Endothelial cell of umbilical vein (primary cell): ENCODE measurements around the gene TOM1L2. TPM values are rescaled to one million over a fixed set of nuclear protein-coding genes. Genes with fewer than 3 reads are reported as not detected.

Experiments used
- BruUV-seq: library from RNA; stranded (reverse); fragments of 400-500 nt; replicated peaks from 2 replicates; lab custom pipeline; 2021; lab: Mats Ljungman, UMichigan
- CTCF ChIA-PET: fragments of 300-600, 350-600 bp; sonication (Branson Sonifier 250); formaldehyde crosslinking; loops from one replicate; lab custom pipeline; 2021; ENCODE audit warnings: antibody characterized with exemption, inconsistent platforms; lab: Charles Lee
- POLR2A ChIA-PET: fragments of 300-600, 350-600 bp; sonication (Branson Sonifier 250); formaldehyde crosslinking; loops from one replicate; lab custom pipeline; 2021; ENCODE audit warnings: antibody characterized with exemption, inconsistent platforms; lab: Charles Lee
- DNase-seq: peaks from one replicate; pipeline ENCODE4 v3.0.0-alpha.2; 2011; ENCODE audit warnings: low read depth, low spot score
- FAIRE-seq: peaks from 2 replicates; lab custom pipeline; 2011; peaks lifted over from hg19 to GRCh38; lab: Jason Lieb, UNC
- H2AFZ ChIP-seq: 2 replicates; pipeline ENCODE4 v1.6.0; 2012; ENCODE audit warnings: low read depth, low read length, control low read depth, inconsistent platforms
- H3K27ac ChIP-seq: 2 replicates; pipeline ENCODE4 v1.5.1; 2011; ENCODE audit warnings: low read depth, mild to moderate bottlenecking, control low read depth, low read length, moderate library complexity; ENCODE audit not compliant: insufficient read depth
- H3K27me3 ChIP-seq, 2 experiments: 2 replicates each; pipeline versions ENCODE4 v1.6.0 to v1.6.1; 2011; ENCODE audit warnings: low read length in 2 of 2, mixed read lengths in 1 of 2; ENCODE audit not compliant: control insufficient read depth in 2 of 2, insufficient read depth in 2 of 2
- H3K36me3 ChIP-seq, 2 experiments: 2 replicates in 1 of 2; 3 replicates in 1 of 2; pipeline ENCODE4 v1.5.1; 2011; ENCODE audit warnings: low read length in 2 of 2, mild to moderate bottlenecking in 1 of 2, moderate library complexity in 1 of 2; ENCODE audit not compliant: control insufficient read depth in 2 of 2, insufficient read depth in 2 of 2; ENCODE audit errors: extremely low read depth in 1 of 2
- H3K4me1 ChIP-seq: 3 replicates; pipeline ENCODE4 v1.5.1; 2011; ENCODE audit warnings: mild to moderate bottlenecking, low read length; ENCODE audit not compliant: control insufficient read depth, insufficient read depth; ENCODE audit errors: extremely low read depth
- H3K4me2 ChIP-seq: 2 replicates; pipeline ENCODE4 v1.6.1; 2011; ENCODE audit warnings: low read length, control low read depth, mixed read lengths; ENCODE audit not compliant: insufficient read depth
- H3K4me3 ChIP-seq, 3 experiments: fragments of 200-600 bp in 1 of 3; sonication (generic), shearing (Covaris generic) in 1 of 3; replicated peaks in 1 of 3; 2 replicates each; pipeline ENCODE4 v1.5.1; 2011 to 2016; ENCODE audit warnings: control low read depth in 3 of 3, low read length in 3 of 3, mild to moderate bottlenecking in 2 of 3, inconsistent platforms in 1 of 3, low read depth in 1 of 3, moderate library complexity in 1 of 3; ENCODE audit not compliant: insufficient read depth in 1 of 3
- H3K79me2 ChIP-seq: 2 replicates; pipeline ENCODE4 v1.6.0; 2012; ENCODE audit warnings: low read length, inconsistent platforms; ENCODE audit not compliant: control insufficient read depth, insufficient read depth
- H3K9ac ChIP-seq: replicated peaks from 2 replicates; pipeline ENCODE3; 2011; ENCODE audit warnings: low read length, control low read depth; ENCODE audit not compliant: insufficient read depth; ENCODE audit errors: extremely low read depth
- H3K9me1 ChIP-seq: replicated peaks from 3 replicates; pipeline ENCODE4 v1.6.0; 2011; ENCODE audit warnings: mild to moderate bottlenecking, low read length; ENCODE audit not compliant: control insufficient read depth, insufficient read depth; ENCODE audit errors: extremely low read depth
- H3K9me3 ChIP-seq: replicated peaks from 2 replicates; pipeline ENCODE4 v1.5.1; 2012; ENCODE audit warnings: low read length, inconsistent platforms; ENCODE audit not compliant: control insufficient read depth, insufficient read depth
- H4K20me1 ChIP-seq: replicated peaks from 2 replicates; pipeline ENCODE3; 2011; ENCODE audit warnings: mild to moderate bottlenecking, low read length; ENCODE audit not compliant: control insufficient read depth, insufficient read depth; ENCODE audit errors: extremely low read depth
- EZH2 ChIP-seq: IDR thresholded peaks from 2 replicates; pipeline ENCODE4 v1.6.1; 2012; ENCODE audit warnings: borderline replicate concordance, low read depth, mild to moderate bottlenecking, moderate library complexity, low read length, inconsistent platforms; ENCODE audit not compliant: severe bottlenecking
- FOS ChIP-seq: IDR thresholded peaks from 2 replicates; pipeline ENCODE4 v1.6.1; 2011; ENCODE audit warnings: mild to moderate bottlenecking, low read length, moderate library complexity, borderline replicate concordance; ENCODE audit not compliant: insufficient read depth
- GATA2 ChIP-seq: IDR thresholded peaks from 2 replicates; pipeline ENCODE4 v1.7.0; 2011; ENCODE audit warnings: low read depth, mild to moderate bottlenecking, moderate library complexity, mixed read lengths, low read length; ENCODE audit not compliant: insufficient read length, insufficient read depth
- JUN ChIP-seq: IDR thresholded peaks from 2 replicates; pipeline ENCODE4 v1.6.1; 2011; ENCODE audit warnings: borderline replicate concordance, low read depth; ENCODE audit not compliant: insufficient read length, insufficient read depth
- MYC ChIP-seq: IDR thresholded peaks from one replicate; pipeline ENCODE4 v1.6.1; 2011; ENCODE audit warnings: mild to moderate bottlenecking, low read depth, low read length
- POLR2A ChIP-seq: IDR thresholded peaks from 2 replicates; pipeline ENCODE4 v1.6.1; 2012; ENCODE audit warnings: low read depth, mild to moderate bottlenecking, control low read depth, low read length
- POLR2AphosphoS5 ChIP-seq: IDR thresholded peaks from 2 replicates; pipeline ENCODE4 v1.6.1; 2012; ENCODE audit warnings: low read depth, mild to moderate bottlenecking, control low read depth, low read length, moderate library complexity; ENCODE audit not compliant: insufficient read depth
- dilution Hi-C: fragments of 300-500 bp; cut with MboI; formaldehyde crosslinking; loops from one replicate; pipeline ENCODE4 v1.15.0; 2019; ENCODE audit warnings: low sequenced_read_pairs; ENCODE audit not compliant: extremely low pct_ligation_motif_present
- intact Hi-C: fragments of 100-400 bp; cut with micrococcal nuclease; formaldehyde crosslinking; loops from one replicate; pipeline ENCODE4 v1.10.0; 2022
- polyA plus RNA-seq, 4 experiments: library from polyadenylated mRNA; depleted of rRNA in 3 of 4; stranded (reverse) in 3 of 4; unstranded in 1 of 4; fragments of >200 nt; gene quantifications; 2 replicates each; pipeline versions ENCODE4 v1.2.1 to v1.2.3, GENCODE V29; 2011 to 2012; ENCODE audit warnings: missing spikeins in 1 of 4
- total RNA-seq: library from RNA; stranded (reverse); gene quantifications from 2 replicates; pipeline ENCODE4 v1.2.3, GENCODE V29; 2021
- TF ChIP-seq, protein P1 (sequence below): IDR thresholded peaks from 2 replicates; pipeline ENCODE4 v1.6.1; 2011; ENCODE audit not compliant: insufficient read depth, insufficient read length
- TF ChIP-seq, protein P2 (sequence below), 2 donors: IDR thresholded peaks; 1 replicate in 1 of 2; 2 replicates in 1 of 2; pipeline ENCODE4 v1.5.1; 2011; ENCODE audit warnings: low read length in 2 of 2, mild to moderate bottlenecking in 2 of 2, moderate library complexity in 2 of 2, control low read depth in 1 of 2, inconsistent platforms in 1 of 2, low read depth in 1 of 2; ENCODE audit not compliant: insufficient read depth in 1 of 2; ENCODE audit errors: extremely low read depth in 1 of 2

TOM1L2 gene
- total and polyA plus RNA-seq, 2 donors (not counting 3 experiments of a cell fraction or from before 2014, with no cell fraction given) = 31.7 to 37.6 TPM

DNA sequence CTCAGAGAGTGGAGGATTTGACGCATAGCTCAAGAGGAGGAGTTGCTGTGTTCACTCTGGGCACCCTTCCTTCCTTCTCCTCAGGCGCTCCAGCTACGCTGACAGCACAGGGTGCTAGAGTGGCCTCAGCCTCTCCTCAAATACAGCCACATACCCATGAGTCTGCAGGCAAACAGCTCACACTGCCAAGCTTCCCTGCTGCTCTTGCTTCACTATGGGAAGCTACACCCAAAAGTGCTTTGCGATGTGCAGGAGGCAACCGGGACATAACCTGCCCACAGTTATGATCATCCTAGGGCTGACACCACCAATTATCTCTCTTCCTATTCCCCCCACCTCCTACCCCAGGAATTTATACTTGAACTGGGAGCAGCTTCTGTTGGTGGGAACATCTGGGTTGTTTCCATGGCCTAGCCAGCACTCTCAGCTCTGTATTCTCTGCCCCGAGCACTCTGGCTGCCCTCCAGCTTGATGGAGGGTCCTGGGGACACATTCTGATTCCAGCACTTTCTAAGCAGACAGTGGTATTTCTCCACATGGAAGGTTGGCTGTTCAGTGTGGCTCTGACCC, 95.2 kb downstream of the TOM1L2 start:
- POLR2A ChIA-PET = no interaction called here
- dilution Hi-C loops (loop anchor here (25.0 kb wide), 1 partner anchor 160 kb away; the partner anchor contains the start of genes ATPAF2 and GID4), intact Hi-C loops (loop anchor here (5.0 kb wide), 3 partner anchors 45 to 195 kb away; partner anchors contain the start of gene RAI1)
- no TSS peak for BruUV-seq
- Histone ChIP-seq H3K4me3 (peak overlapping the region in 1 of 3 experiments; percentile 4), H2AFZ (peak overlapping the region; percentile 7), H3K79me2 (no peaks in the 10 kb centered on the region), H3K27me3 (no peaks in the 10 kb centered on the region), H4K20me1 (no peaks in the 10 kb centered on the region), H3K9ac (peak overlapping the region; percentile 35), H3K4me2 (peak overlapping the region; percentile 37), H3K27ac (peak overlapping the region; percentile 81), H3K36me3 (peaks cover 0 to 2% of the 10 kb centered on the region in 2 experiments), H3K9me3 (no peaks in the 10 kb centered on the region), H3K4me1 (peaks cover 29% of the 10 kb centered on the region), H3K9me1 (no peaks in the 10 kb centered on the region)
- FAIRE-seq (peak; percentile 42), DNase-seq (no peak)
- CTCF ChIA-PET = interaction anchor here (0.6 to 2.7 kb wide), 16 partner anchors 8 to 340 kb away, joined by 3 to 24 read pairs (median 4); no protein-coding TSS in a partner anchor
- TF ChIP-seq JUN (no peak), GATA2 (no peak), POLR2AphosphoS5 (no peak), EZH2 (no peak)

DNA sequence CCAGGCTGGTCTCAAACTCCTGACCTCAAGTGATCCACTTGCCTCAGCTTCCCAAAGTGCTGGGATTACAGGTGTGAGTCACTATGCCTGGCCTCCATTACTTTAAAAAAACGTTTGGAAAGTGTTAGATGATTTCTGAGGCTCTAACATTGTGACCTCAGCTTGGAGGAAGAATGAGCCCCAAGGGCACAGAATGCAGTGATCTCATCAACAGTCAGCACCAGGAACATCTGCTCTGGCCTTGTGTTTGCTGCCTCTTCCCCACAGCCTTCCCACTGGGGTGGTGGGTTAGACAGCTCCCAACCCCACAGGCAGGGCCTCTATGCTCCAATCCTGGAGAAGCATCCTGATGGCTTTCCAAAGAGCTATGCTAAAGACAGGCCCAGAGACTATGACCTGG, 97.7 kb downstream of the TOM1L2 start:
- H3K27me3 ChIP-seq = no peaks in the 10 kb centered on the region
- H3K4me2 ChIP-seq = no peak overlapping the region
- no peaks in the 10 kb centered on the region for H4K20me1 ChIP-seq
- H3K9ac ChIP-seq = no peak overlapping the region
- no peak for FAIRE-seq
- no peak for DNase-seq
- H3K9me1 ChIP-seq = no peaks in the 10 kb centered on the region
- no peak overlapping the region for H3K4me3 ChIP-seq
- H3K27ac ChIP-seq = no peak overlapping the region
- dilution Hi-C loops (no loop called here), intact Hi-C loops (no loop called here)
- POLR2A ChIA-PET = no interaction called here
- no TSS peak for BruUV-seq
- H3K79me2 ChIP-seq = no peaks in the 10 kb centered on the region
- peaks cover 23% of the 10 kb centered on the region for H3K4me1 ChIP-seq
- CTCF ChIA-PET = interaction anchor here (0.9 kb wide), 1 partner anchor 63 kb away, joined by 4 read pairs; no protein-coding TSS in a partner anchor
- no peak overlapping the region for H2AFZ ChIP-seq
- H3K36me3 ChIP-seq = peaks cover 0 to 2% of the 10 kb centered on the region in 2 experiments
- no peak for TF ChIP-seq GATA2
- TF ChIP-seq, protein P1, sequence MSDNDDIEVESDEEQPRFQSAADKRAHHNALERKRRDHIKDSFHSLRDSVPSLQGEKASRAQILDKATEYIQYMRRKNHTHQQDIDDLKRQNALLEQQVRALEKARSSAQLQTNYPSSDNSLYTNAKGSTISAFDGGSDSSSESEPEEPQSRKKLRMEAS = no peak
- TF ChIP-seq, protein P2, sequence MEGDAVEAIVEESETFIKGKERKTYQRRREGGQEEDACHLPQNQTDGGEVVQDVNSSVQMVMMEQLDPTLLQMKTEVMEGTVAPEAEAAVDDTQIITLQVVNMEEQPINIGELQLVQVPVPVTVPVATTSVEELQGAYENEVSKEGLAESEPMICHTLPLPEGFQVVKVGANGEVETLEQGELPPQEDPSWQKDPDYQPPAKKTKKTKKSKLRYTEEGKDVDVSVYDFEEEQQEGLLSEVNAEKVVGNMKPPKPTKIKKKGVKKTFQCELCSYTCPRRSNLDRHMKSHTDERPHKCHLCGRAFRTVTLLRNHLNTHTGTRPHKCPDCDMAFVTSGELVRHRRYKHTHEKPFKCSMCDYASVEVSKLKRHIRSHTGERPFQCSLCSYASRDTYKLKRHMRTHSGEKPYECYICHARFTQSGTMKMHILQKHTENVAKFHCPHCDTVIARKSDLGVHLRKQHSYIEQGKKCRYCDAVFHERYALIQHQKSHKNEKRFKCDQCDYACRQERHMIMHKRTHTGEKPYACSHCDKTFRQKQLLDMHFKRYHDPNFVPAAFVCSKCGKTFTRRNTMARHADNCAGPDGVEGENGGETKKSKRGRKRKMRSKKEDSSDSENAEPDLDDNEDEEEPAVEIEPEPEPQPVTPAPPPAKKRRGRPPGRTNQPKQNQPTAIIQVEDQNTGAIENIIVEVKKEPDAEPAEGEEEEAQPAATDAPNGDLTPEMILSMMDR (IDR thresholded peaks at IDR 0.05; ENCODE audit: extremely low read depth in 1 of 2, insufficient read depth in 1 of 2, low read depth in 1 of 2, low read length in 2 of 2) = no peak
- TF ChIP-seq MYC = no peak
- TF ChIP-seq FOS = no peak
- TF ChIP-seq POLR2A = no peak
- TF ChIP-seq EZH2 = no peak
- no peaks in the 10 kb centered on the region for H3K9me3 ChIP-seq
